B cell (primary cell): ENCODE data around the gene COL5A3. TPM values are rescaled to one million over a fixed set of nuclear protein-coding genes. Genes with fewer than 3 reads are reported as not detected.

Source experiments
- ATAC-seq: fragments of 200-7000 bp; cut with Tn5 transposase; one replicate; pipeline ENCODE4 v1.10.0; 2021; ENCODE audit warnings: low read depth, mild to moderate bottlenecking, moderate number of reproducible peaks, moderate library complexity
- CTCF ChIA-PET: fragments of 350-600 bp; sonication (Branson Sonifier 250); formaldehyde crosslinking; loops from one replicate; lab custom pipeline; 2021; ENCODE audit warnings: antibody characterized with exemption, inconsistent platforms; lab: Charles Lee
- POLR2A ChIA-PET: fragments of 350-600 bp; sonication (Branson Sonifier 250); formaldehyde crosslinking; loops from one replicate; lab custom pipeline; 2021; ENCODE audit warnings: antibody characterized with exemption; lab: Charles Lee
- DNase-seq: peaks from one replicate; pipeline ENCODE4 v3.0.0; 2013
- H2AFZ ChIP-seq: 2 replicates; pipeline ENCODE4 v1.6.1; 2012; ENCODE audit warnings: mild to moderate bottlenecking, low read depth, low read length; ENCODE audit not compliant: insufficient read depth, poor library complexity, severe bottlenecking
- H3K27ac ChIP-seq, 2 donors: 1 replicate in 1 of 2; 2 replicates in 1 of 2; pipeline ENCODE4 v1.5.1; 2012 to 2013; ENCODE audit warnings: low read length in 2 of 2, mild to moderate bottlenecking in 2 of 2, moderate library complexity in 1 of 2
- H3K27me3 ChIP-seq, 4 experiments: fragments of 200-600 bp in 1 of 4; sonication (generic) in 1 of 4; replicated peaks in 1 of 4; 1 replicate in 2 of 4; 2 replicates in 2 of 4; pipeline versions ENCODE4 v1.6.1 to v1.7.0; 2013 to 2016; ENCODE audit warnings: low read length in 3 of 4, mild to moderate bottlenecking in 2 of 4, mixed read lengths in 1 of 4, moderate library complexity in 1 of 4; ENCODE audit not compliant: insufficient read depth in 4 of 4, control insufficient read depth in 3 of 4; ENCODE audit errors: control extremely low read depth in 1 of 4
- H3K36me3 ChIP-seq, 2 experiments: replicated peaks in 1 of 2; 1 replicate in 1 of 2; 2 replicates in 1 of 2; pipeline versions ENCODE4 v1.6.1 to v1.7.1; 2013; ENCODE audit warnings: low read length in 1 of 2; ENCODE audit not compliant: insufficient read depth in 2 of 2, control insufficient read depth in 1 of 2; ENCODE audit errors: control extremely low read depth in 1 of 2, extremely low read depth in 1 of 2
- H3K4me1 ChIP-seq, 2 donors: fragments of 200-600 bp in 1 of 2; sonication (generic) in 1 of 2; 1 replicate in 1 of 2; 2 replicates in 1 of 2; pipeline versions ENCODE4 v1.5.1 to v1.6.1; 2013 to 2017; ENCODE audit warnings: low read length in 2 of 2; ENCODE audit not compliant: control insufficient read depth in 2 of 2, insufficient read depth in 2 of 2
- H3K4me2 ChIP-seq: replicated peaks from 2 replicates; pipeline ENCODE3; 2012; ENCODE audit warnings: mild to moderate bottlenecking, low read depth, low read length; ENCODE audit not compliant: poor library complexity, severe bottlenecking
- H3K4me3 ChIP-seq, 5 experiments: fragments of 200-600 bp in 1 of 5; sonication (generic) in 1 of 5; 1 replicate in 3 of 5; 2 replicates in 2 of 5; pipeline versions ENCODE4 v1.5.1 to v1.7.0; 2011 to 2016; ENCODE audit warnings: low read length in 4 of 5, mild to moderate bottlenecking in 4 of 5, low read depth in 2 of 5, control low read depth in 1 of 5, moderate library complexity in 1 of 5; ENCODE audit not compliant: insufficient read depth in 1 of 5; ENCODE audit errors: control extremely low read depth in 1 of 5, extremely low read depth in 1 of 5
- H3K79me2 ChIP-seq: fragments of 200-600 bp; sonication (generic); one replicate; pipeline ENCODE4 v1.6.0; 2016; ENCODE audit warnings: low read length; ENCODE audit not compliant: control insufficient read depth, insufficient read depth
- H3K9ac ChIP-seq: fragments of 200-600 bp; sonication (generic); 2 replicates; pipeline ENCODE4 v1.6.1; 2017; ENCODE audit warnings: mild to moderate bottlenecking, low read length, moderate library complexity
- H3K9me3 ChIP-seq, 3 donors: one replicate each; pipeline versions ENCODE4 v1.6.1 to v1.7.1; 2013; ENCODE audit warnings: low read length in 2 of 3; ENCODE audit not compliant: control insufficient read depth in 2 of 3, insufficient read depth in 1 of 3; ENCODE audit errors: control extremely low read depth in 1 of 3
- H4K20me1 ChIP-seq: 2 replicates; pipeline ENCODE4 v1.6.0; 2012; ENCODE audit warnings: mild to moderate bottlenecking, low read length; ENCODE audit not compliant: insufficient read depth, control insufficient read depth, poor library complexity, severe bottlenecking
- H3K27ac Mint-ChIP-seq: one replicate; pipeline ENCODE4 v1.8.0; 2021; ENCODE audit warnings: mixed read lengths
- H3K27me3 Mint-ChIP-seq: one replicate; pipeline ENCODE4 v1.8.0; 2021; ENCODE audit warnings: mixed read lengths
- H3K4me1 Mint-ChIP-seq: one replicate; pipeline ENCODE4 v1.8.0; 2021; ENCODE audit warnings: mixed read lengths
- H3K4me3 Mint-ChIP-seq: one replicate; pipeline ENCODE4 v1.8.0; 2021; ENCODE audit warnings: mixed read lengths
- H3K9me3 Mint-ChIP-seq: one replicate; pipeline ENCODE4 v1.8.0; 2022; ENCODE audit warnings: mixed read lengths; ENCODE audit not compliant: insufficient read depth
- CTCF ChIP-seq: fragments of 200-600 bp; IDR thresholded peaks from one replicate; pipeline ENCODE4 v1.8.0; 2022; ENCODE audit warnings: antibody characterized with exemption, mild to moderate bottlenecking
- EZH2 ChIP-seq: IDR thresholded peaks from 2 replicates; pipeline ENCODE4 v1.6.1; 2012; ENCODE audit warnings: borderline replicate concordance, low read depth, mild to moderate bottlenecking, moderate library complexity, low read length; ENCODE audit not compliant: insufficient read depth, poor library complexity, severe bottlenecking
- WGBS: methylation state at CpG from one replicate; pipeline ENCODE4 v1.1.5; 2013; ENCODE audit warnings: missing lambda C conversion rate; ENCODE audit not compliant: insufficient coverage; 5-methylcytosine and 5-hydroxymethylcytosine counted together
- intact Hi-C: fragments of 100-400 bp; cut with micrococcal nuclease; formaldehyde crosslinking; loops from one replicate; pipeline ENCODE4 v1.10.0; 2022
- polyA plus RNA-seq: library from polyadenylated mRNA; depleted of rRNA; stranded (reverse); fragments of >200 nt; gene quantifications from 2 replicates; pipeline ENCODE4 v1.2.3, GENCODE V29; 2012
- total RNA-seq, 2 donors: library from RNA; stranded (reverse); fragments of 120-200 nt in 1 of 2; gene quantifications; 1 replicate in 1 of 2; 2 replicates in 1 of 2; pipeline versions ENCODE4 v1.2.3 to v1.2.4, GENCODE V29; 2013 to 2022

COL5A3 gene
- total and polyA plus RNA-seq, 2 donors (not counting 1 experiment from before 2014, with no cell fraction given), result 0.01 TPM; not detected in 1

DNA sequence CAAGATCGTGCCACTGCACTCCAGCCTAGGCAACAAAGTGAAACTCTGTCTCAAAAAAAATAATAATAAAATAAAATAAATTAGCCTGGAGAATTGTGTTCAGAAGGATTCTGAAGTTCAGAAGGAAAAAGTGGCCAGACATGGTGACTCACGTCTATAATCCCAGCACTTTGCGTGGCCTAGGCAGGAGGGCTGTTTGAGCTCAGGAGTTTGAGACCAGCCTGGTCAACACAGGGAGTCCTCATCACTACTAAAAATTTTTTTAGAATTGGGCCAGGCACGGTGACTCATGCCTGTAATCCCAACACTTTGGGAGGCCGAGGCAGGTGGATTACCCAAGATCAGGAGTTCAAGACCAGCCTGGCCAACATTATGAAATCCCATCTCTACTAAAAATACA lies 8.9 kb upstream of the COL5A3 start:
- H3K4me1 Mint-ChIP-seq, result no peaks in the 10 kb centered on the region
- Histone ChIP-seq H2AFZ (no peak overlapping the region), H3K36me3 (no peaks in the 10 kb centered on the region), H3K9me3 (no peaks in the 10 kb centered on the region), H3K4me2 (no peak overlapping the region), H3K27ac (no peak overlapping the region), H3K79me2 (no peaks in the 10 kb centered on the region), H3K4me1 (no peaks in the 10 kb centered on the region), H4K20me1 (no peaks in the 10 kb centered on the region), H3K9ac (no peak overlapping the region), H3K4me3 (no peak overlapping the region), H3K27me3 (peaks cover 0 to 9% (median 0%) of the 10 kb centered on the region in 4 experiments)
- ATAC-seq, result no peak
- TF ChIP-seq CTCF (no peak), EZH2 (no peak)
- POLR2A ChIA-PET, result no interaction called here
- no peak overlapping the region for H3K4me3 Mint-ChIP-seq
- 88% methylated on average over 3 of the region's 5 CpGs for WGBS
- H3K9me3 Mint-ChIP-seq, result no peaks in the 10 kb centered on the region
- CTCF ChIA-PET, result interaction anchor here (2.2 to 2.3 kb wide), 2 partner anchors 8 to 10 kb away, joined by 6 read pairs; no protein-coding TSS in a partner anchor
- H3K27me3 Mint-ChIP-seq, result peaks cover 21% of the 10 kb centered on the region
- H3K27ac Mint-ChIP-seq, result no peak overlapping the region
- intact Hi-C loops, result no loop called here
- DNase-seq, result no peak

DNA sequence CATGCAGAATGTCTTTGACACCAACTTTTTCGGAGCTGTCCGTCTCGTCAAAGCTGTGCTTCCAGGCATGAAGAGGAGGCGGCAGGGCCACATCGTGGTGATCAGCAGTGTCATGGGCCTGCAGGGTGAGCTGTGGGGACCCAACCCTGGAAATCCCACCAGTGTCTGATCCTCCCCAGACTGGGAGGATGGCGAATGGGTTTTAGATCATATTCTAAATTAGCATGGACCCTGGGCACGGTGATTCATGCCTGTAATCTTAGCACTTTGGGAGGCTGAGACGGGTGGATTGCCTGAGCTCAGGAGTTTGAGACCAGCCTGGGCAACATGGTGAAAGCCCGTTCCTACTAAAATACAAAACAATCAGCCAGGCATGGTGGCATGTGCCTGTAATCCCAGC lies 8.5 kb upstream of the COL5A3 start:
- Histone ChIP-seq H4K20me1 (no peaks in the 10 kb centered on the region), H3K4me1 (no peaks in the 10 kb centered on the region), H3K4me3 (no peak overlapping the region), H3K9ac (no peak overlapping the region), H3K79me2 (no peaks in the 10 kb centered on the region), H3K4me2 (no peak overlapping the region), H2AFZ (no peak overlapping the region), H3K36me3 (no peaks in the 10 kb centered on the region), H3K9me3 (no peaks in the 10 kb centered on the region), H3K27me3 (peaks cover 0 to 9% (median 0%) of the 10 kb centered on the region in 4 experiments), H3K27ac (no peak overlapping the region)
- H3K4me1 Mint-ChIP-seq, result no peaks in the 10 kb centered on the region
- H3K27ac Mint-ChIP-seq, result no peak overlapping the region
- WGBS, result 84% methylated on average over 7 of the region's 9 CpGs
- H3K4me3 Mint-ChIP-seq, result no peak overlapping the region
- CTCF ChIA-PET, result interaction anchor here (2.2 kb wide), 1 partner anchor 9 kb away, joined by 6 read pairs; no protein-coding TSS in a partner anchor
- POLR2A ChIA-PET, result no interaction called here
- TF ChIP-seq EZH2, result no peak
- no peak for TF ChIP-seq CTCF
- ATAC-seq (no peak), DNase-seq (no peak)
- H3K27me3 Mint-ChIP-seq, result peaks cover 25% of the 10 kb centered on the region
- intact Hi-C loops, result no loop called here
- no peaks in the 10 kb centered on the region for H3K9me3 Mint-ChIP-seq
